ENCODE data around the gene MCRIP2.
"Not testable (repeated sequence)": the region's sequence is repeated elsewhere in the genome, so short reads cannot be mapped to it uniquely, and the experiment has no call there.

MCRIP2 gene, protein sequence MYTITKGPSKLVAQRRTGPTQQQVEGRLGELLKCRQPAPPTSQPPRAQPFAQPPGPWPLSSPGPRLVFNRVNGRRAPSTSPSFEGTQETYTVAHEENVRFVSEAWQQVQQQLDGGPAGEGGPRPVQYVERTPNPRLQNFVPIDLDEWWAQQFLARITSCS

DNA sequence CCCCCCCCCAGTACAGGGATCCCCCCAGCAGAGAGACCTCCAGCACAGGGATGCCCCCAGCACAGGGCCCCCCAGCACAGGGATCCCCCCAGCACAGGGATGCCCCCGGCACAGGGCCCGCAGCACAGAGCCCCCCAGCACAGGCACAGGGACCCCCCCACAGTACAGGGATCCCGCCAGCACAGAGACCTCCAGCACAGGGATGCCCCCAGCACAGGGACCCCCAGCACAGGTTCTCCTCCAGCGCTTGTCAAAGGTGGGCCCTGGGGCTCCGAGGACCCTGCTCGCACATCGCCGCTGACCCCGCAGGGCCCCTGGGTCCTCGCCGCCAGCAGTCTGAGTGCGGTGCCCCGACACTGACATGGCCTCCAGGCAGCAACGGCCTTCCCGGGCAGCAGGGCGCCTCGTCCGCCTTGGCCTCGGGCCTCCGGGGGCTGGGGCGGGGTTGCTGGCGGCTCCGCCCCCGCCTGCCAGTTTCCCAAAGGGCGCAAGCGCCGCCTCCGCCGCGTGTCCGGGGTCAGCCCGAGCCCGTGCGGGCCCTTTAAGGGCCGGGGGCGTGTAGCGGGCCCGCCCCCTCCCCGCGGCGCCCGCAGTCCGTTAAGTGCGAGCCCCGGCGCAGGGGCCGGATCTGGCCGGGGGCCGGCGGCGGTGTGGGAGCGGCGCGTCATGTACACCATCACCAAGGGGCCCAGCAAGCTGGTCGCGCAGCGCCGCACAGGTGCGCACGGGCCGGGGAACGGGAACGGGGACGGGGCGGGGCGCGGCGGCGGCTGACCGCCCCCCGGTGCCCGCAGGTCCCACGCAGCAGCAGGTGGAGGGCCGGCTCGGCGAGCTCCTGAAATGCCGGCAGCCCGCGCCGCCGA is at the start of gene MCRIP2:
Gene MCRIP2 (plus strand): TSS at position 503 of the 863 bp plus-strand sequence. CDS start 164 bp downstream, at position 667.
- DNase-seq, result peak; percentile 94

GRCh38 chr16:591892-592517 is 49.6 kb upstream of the MCRIP2 start:
- DNase-seq, result no peak

GRCh38 chr16:592518-593306 is 48.9 kb upstream of the MCRIP2 start:
- DNase-seq, result peak; percentile 87

DNA sequence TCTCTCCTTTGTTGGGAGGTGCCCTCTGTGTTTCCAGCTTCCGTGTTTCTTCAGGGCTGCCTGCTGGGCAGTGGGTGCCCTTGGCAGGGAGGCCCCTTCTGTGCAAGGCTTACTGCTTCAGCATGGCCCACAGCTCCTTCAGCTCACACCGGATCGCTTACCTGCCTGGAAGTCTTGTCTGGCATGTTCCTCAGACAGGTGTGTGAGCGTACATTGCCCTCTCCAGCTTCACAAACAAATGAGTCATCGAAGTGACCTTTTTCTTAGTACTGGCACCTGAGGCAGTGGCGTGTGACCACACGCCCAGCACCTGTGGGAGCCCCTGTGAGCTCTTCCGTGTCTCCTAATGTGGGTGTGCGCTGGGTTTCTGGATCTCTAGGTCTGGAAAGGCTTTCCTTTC is 48.2 kb upstream of the MCRIP2 start:
- DNase-seq, result no peak

- DNase-seq, result no peak
These were observed 47.8 kb upstream of the MCRIP2 start for GRCh38 chr16:593807-594206.

DNA sequence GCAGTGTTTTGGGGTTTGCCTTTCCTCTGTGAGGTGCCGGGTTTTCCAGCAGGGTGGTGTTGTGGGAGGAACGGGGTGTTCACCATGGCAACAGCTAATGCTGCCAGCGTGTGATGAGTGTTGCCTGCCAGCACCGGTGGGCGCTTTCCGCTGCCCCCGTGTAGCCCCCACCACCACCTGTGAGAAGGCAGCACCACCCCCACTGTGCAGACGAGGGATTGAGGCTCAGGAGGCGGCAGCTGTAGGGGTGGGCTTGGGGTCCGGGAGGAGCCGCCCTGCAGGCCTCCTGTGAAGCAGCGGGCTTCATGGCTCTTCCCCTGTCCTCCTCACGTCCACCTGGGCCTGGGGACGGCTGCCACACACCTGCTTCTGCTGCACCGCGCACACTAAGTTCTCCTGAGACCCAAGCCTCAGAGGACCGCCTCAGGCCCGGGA is 46.5 kb upstream of the MCRIP2 start:
- no peak for DNase-seq

- no peak for DNase-seq
These were observed 45.5 kb upstream of the MCRIP2 start for GRCh38 chr16:595942-596735.

DNA sequence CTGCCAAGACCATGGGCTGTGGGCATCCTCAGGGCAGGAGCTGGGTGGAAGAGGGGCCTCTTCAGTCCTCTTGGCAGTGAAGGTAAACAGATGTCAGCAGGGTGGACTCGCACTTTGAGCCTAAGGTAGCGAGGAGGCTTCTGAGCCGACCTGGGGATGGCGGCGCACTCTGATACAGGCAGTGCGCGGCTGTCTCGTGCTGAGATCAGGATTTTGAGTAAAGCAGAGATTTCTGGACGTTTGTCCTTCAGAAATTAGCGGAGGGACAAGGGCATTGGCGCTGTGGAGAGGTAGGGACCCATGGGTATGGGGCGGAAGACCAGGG is 44.9 kb upstream of the MCRIP2 start:
- DNase-seq, result no peak

GRCh38 chr16:597655-598054 is 44.0 kb upstream of the MCRIP2 start:
- DNase-seq, result not testable (repeated sequence)

GRCh38 chr16:598823-599739 is 42.5 kb upstream of the MCRIP2 start:
- no peak for DNase-seq

DNA sequence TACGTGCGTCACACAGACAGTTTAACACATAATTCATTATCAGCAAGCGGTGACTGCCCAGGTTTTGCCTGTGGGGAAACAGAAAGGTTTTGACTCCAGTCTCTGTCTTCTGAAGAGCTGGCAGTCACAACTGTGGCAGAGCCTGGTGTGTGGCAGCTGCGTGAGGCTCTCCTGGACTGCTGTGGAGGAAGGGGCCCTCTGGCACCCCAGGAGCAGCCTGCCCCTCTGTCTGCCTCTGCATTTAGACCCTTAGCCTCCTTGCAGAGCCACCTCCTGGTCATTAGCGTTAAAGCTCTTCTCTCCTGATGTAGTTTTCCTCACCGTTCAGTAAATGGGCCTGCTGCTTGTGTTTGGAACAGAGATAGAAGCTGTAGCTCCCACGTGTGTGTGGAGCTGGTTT is 40.8 kb upstream of the MCRIP2 start:
- peak; percentile 72 for DNase-seq

GRCh38 chr16:603933-604332 is 37.7 kb upstream of the MCRIP2 start:
- DNase-seq, result no peak

DNA sequence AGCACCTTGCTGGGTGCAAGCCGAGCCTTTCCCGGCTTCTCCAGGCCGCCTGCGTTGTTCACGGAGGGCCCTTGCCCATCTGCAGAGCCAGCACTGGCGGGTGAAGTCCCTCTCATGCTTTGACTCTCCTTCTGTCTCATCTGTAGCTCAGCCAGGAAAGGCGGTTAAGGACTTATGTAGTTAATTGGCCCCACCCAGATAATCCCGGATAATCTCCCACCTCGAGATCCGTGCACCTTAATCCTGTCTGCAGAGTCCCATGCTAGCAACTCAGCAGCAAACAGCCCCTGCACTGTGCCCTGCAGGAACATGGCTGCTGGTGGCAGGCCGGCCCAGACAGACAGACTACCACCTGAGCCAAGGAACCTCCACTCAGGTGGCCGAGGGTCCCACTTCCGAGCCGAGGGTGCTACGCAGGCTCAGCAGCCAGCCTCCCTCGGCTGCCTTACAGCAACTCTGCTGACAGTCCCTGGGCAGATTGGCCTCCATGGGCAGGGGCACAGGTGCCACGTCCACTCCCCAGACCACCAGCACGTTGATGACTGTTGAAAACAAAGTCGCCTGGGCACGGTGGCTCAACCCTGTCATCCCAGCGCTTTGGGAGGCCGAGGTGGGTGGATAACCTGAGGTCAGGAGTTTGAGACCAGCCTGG is 34.8 kb upstream of the MCRIP2 start:
- no peak for DNase-seq

DNA sequence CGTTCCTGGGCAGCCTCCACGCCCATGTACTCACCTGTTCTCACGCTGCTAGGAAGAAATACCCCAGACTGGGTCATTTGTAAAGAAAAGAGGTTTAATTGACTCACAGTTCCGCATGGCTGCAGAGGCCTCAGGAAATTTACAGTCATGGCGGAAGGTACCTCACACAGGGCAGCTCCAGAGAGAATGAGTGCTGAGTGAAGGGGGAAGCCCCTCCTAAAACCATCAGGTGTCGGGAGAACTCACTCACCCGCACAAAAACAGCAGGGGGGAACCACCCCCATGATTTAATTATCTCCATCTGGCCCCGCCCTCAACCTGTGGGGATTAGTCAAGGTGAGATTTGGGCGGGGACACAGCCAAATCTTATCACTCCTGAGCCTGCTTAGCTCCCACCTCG is 33.6 kb upstream of the MCRIP2 start:
- DNase-seq, result no peak

GRCh38 chr16:609316-609715 is 32.3 kb upstream of the MCRIP2 start:
- no peak for DNase-seq

DNA sequence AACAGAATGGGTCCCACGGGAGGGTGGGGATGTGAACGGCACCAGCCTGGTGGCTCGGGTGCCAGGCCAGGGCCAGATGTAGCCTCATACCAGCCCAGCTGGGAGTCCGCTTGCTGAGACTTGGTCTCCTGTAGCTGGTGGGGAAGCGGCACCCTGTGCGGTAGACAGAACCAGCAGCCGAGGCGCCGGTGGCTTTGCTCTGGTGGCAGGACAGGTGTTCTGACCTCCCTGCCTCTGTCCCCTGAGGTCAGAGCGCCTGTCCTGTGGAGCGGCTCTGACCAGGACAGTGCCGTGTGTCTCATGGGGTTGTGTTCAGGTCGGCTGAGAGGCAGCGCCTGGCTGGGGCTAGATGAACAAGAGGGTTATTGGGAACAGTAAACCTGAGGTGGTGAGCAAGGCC is 31.6 kb upstream of the MCRIP2 start:
- DNase-seq, result no peak

- peak; percentile 62 for DNase-seq
These were observed 30.9 kb upstream of the MCRIP2 start for GRCh38 chr16:610513-611381.

GRCh38 chr16:615122-615521 is 26.5 kb upstream of the MCRIP2 start:
- no peak for DNase-seq

- DNase-seq, result no peak
These were observed 24.7 kb upstream of the MCRIP2 start for GRCh38 chr16:616733-617586.

All from hematopoietic multipotent progenitor cell treated with erythropoietin and hydrocortisone succinate and interleukin-3 and kit ligand, for 4 days (in vitro differentiated cells).